Nephron (organoid): ENCODE measurements around the gene RPS21.

ENCODE experiments used
- H3K27ac Mint-ChIP-seq, 3 experiments: 2 replicates each; pipeline ENCODE4 v1.8.0; 2020; ENCODE audit warnings: mixed read lengths in 3 of 3, mild to moderate bottlenecking in 2 of 3, moderate library complexity in 1 of 3
- H3K27me3 Mint-ChIP-seq: 2 replicates; pipeline ENCODE4 v1.8.0; 2021; ENCODE audit warnings: low read depth, mild to moderate bottlenecking, moderate library complexity, mixed read lengths
- H3K36me3 Mint-ChIP-seq: 2 replicates; pipeline ENCODE4 v1.8.0; 2020; ENCODE audit warnings: low read depth, mixed read lengths
- H3K4me1 Mint-ChIP-seq: 2 replicates; pipeline ENCODE4 v1.8.0; 2020; ENCODE audit warnings: mixed read lengths
- H3K4me3 Mint-ChIP-seq, 3 experiments: 2 replicates each; pipeline ENCODE4 v1.8.0; 2020; ENCODE audit warnings: mild to moderate bottlenecking in 3 of 3, mixed read lengths in 3 of 3, moderate library complexity in 2 of 3
- H3K9me3 Mint-ChIP-seq: 2 replicates; pipeline ENCODE4 v1.8.0; 2020; ENCODE audit warnings: mixed read lengths
- CTCF ChIP-seq, 3 experiments: fragments of 200-600 bp; sonication (generic); IDR thresholded peaks; one replicate each; pipeline ENCODE4 v1.5.0; 2021; ENCODE audit warnings: antibody characterized with exemption in 3 of 3; ENCODE audit not compliant: unreplicated experiment in 3 of 3

Gene RPS21

GRCh38 chr20:62344092-62344491 is 42.8 kb upstream of the RPS21 start:
- Mint-ChIP-seq H3K9me3 (peaks cover 8% of the 10 kb centered on the region), H3K4me1 (no peaks in the 10 kb centered on the region)

GRCh38 chr20:62344782-62345181 is 42.1 kb upstream of the RPS21 start:
- H3K9me3 Mint-ChIP-seq = peaks cover 8% of the 10 kb centered on the region
- H3K4me1 Mint-ChIP-seq = no peaks in the 10 kb centered on the region
- H3K27me3 Mint-ChIP-seq = peaks cover 3% of the 10 kb centered on the region
- no peak for TF ChIP-seq CTCF (IDR thresholded peaks at IDR 0.05; ENCODE audit: unreplicated experiment in 3 of 3)
- no peak overlapping the region for H3K27ac Mint-ChIP-seq
- peaks cover 46% of the 10 kb centered on the region for H3K36me3 Mint-ChIP-seq
- no peak overlapping the region for H3K4me3 Mint-ChIP-seq

More at GRCh38 chr20:62344092-62344491, 42.8 kb upstream of the RPS21 start:
- H3K27ac Mint-ChIP-seq = no peak overlapping the region
- H3K4me3 Mint-ChIP-seq = no peak overlapping the region
- TF ChIP-seq CTCF (IDR thresholded peaks at IDR 0.05; ENCODE audit: unreplicated experiment in 3 of 3) = no peak
- H3K36me3 Mint-ChIP-seq = peaks cover 46% of the 10 kb centered on the region
- H3K27me3 Mint-ChIP-seq = peaks cover under 1% of the 10 kb centered on the region

GRCh38 chr20:62345681-62346370 is 41.1 kb upstream of the RPS21 start:
- H3K4me1 Mint-ChIP-seq = no peaks in the 10 kb centered on the region
- H3K27me3 Mint-ChIP-seq = peaks cover 3% of the 10 kb centered on the region
- H3K36me3 Mint-ChIP-seq = peaks cover 47% of the 10 kb centered on the region
- H3K27ac Mint-ChIP-seq = no peak overlapping the region
- TF ChIP-seq CTCF (IDR thresholded peaks at IDR 0.05; ENCODE audit: unreplicated experiment in 3 of 3) = no peak
- peaks cover 8% of the 10 kb centered on the region for H3K9me3 Mint-ChIP-seq
- no peak overlapping the region for H3K4me3 Mint-ChIP-seq

- Mint-ChIP-seq H3K36me3 (peaks cover 45% of the 10 kb centered on the region), H3K4me3 (no peak overlapping the region), H3K9me3 (peaks cover 8% of the 10 kb centered on the region), H3K27ac (no peak overlapping the region), H3K4me1 (no peaks in the 10 kb centered on the region), H3K27me3 (peaks cover 3% of the 10 kb centered on the region)
- no peak for TF ChIP-seq CTCF (IDR thresholded peaks at IDR 0.05; ENCODE audit: unreplicated experiment in 3 of 3)
Measured at GRCh38 chr20:62346398-62347150, 40.3 kb upstream of the RPS21 start.

- H3K36me3 Mint-ChIP-seq = peaks cover 41% of the 10 kb centered on the region
- no peak overlapping the region for H3K27ac Mint-ChIP-seq
- H3K4me3 Mint-ChIP-seq = no peak overlapping the region
- TF ChIP-seq CTCF (IDR thresholded peaks at IDR 0.05; ENCODE audit: unreplicated experiment in 3 of 3) = no peak
- no peaks in the 10 kb centered on the region for H3K4me1 Mint-ChIP-seq
- H3K9me3 Mint-ChIP-seq = peaks cover 8% of the 10 kb centered on the region
- H3K27me3 Mint-ChIP-seq = peaks cover 3% of the 10 kb centered on the region
Measured at GRCh38 chr20:62347151-62347404, 39.8 kb upstream of the RPS21 start.

- Mint-ChIP-seq H3K36me3 (peaks cover 41% of the 10 kb centered on the region), H3K4me3 (no peak overlapping the region), H3K9me3 (peaks cover 8% of the 10 kb centered on the region), H3K27me3 (peaks cover 3% of the 10 kb centered on the region), H3K4me1 (no peaks in the 10 kb centered on the region), H3K27ac (no peak overlapping the region)
- TF ChIP-seq CTCF (IDR thresholded peaks at IDR 0.05; ENCODE audit: unreplicated experiment in 3 of 3) = no peak
Measured at GRCh38 chr20:62347445-62347844, 39.5 kb upstream of the RPS21 start.
